Lower lobe of right lung (tissue), 2 donors: ENCODE measurements around the gene CDH5. TPM values are rescaled to one million over a fixed set of nuclear protein-coding genes. Genes with fewer than 3 reads are reported as not detected.

ENCODE experiments used
- ATAC-seq, 2 donors: fragments of 200-7000 bp; cut with Tn5 transposase; one replicate each; pipeline ENCODE4 v1.9.1; 2020 to 2022; ENCODE audit warnings: mild to moderate bottlenecking in 2 of 2, moderate library complexity in 2 of 2
- DNase-seq: peaks from one replicate; pipeline ENCODE4 v3.0.0-alpha.2; 2020
- H3K27ac ChIP-seq: fragments of 200-600 bp; one replicate; pipeline ENCODE4 v1.8.0; 2022
- H3K27me3 ChIP-seq: fragments of 200-600 bp; one replicate; pipeline ENCODE4 v1.8.0; 2022; ENCODE audit warnings: low read depth
- H3K36me3 ChIP-seq: fragments of 200-600 bp; one replicate; pipeline ENCODE4 v1.8.0; 2022; ENCODE audit warnings: mild to moderate bottlenecking
- H3K4me1 ChIP-seq: fragments of 200-600 bp; one replicate; pipeline ENCODE4 v1.8.0; 2022
- H3K4me3 ChIP-seq: fragments of 200-600 bp; one replicate; pipeline ENCODE4 v1.8.0; 2022; ENCODE audit warnings: mild to moderate bottlenecking
- H3K9me3 ChIP-seq: fragments of 200-600 bp; one replicate; pipeline ENCODE4 v1.8.0; 2022
- CTCF ChIP-seq: fragments of 200-600 bp; IDR thresholded peaks from one replicate; pipeline ENCODE4 v1.8.0; 2022; ENCODE audit warnings: antibody characterized with exemption, mild to moderate bottlenecking
- intact Hi-C: fragments of 100-400 bp; cut with DNase I; formaldehyde crosslinking; loops from one replicate; pipeline ENCODE4 v1.11.0; 2022
- total RNA-seq: library from RNA; stranded (reverse); fragmentation: NEBNext Ultra II Directional; extraction: Animal tissue kit (Norgen Biotek cat#: 25700); gene quantifications from one replicate; pipeline ENCODE4 v1.2.1, GENCODE V29; 2021
- donor health status: DM: no; HTN: yes; CAD: no; lungs with severe emphysema.

CDH5 gene
- total RNA-seq, 1 donor from 2014 or later = 128 TPM

- peak overlapping the region; percentile 74 for H3K27ac ChIP-seq
- ATAC-seq (no peak), DNase-seq (no peak)
- no peak for TF ChIP-seq CTCF
- H3K4me3 ChIP-seq = no peak overlapping the region
- peaks cover 63% of the 10 kb centered on the region for H3K4me1 ChIP-seq
- H3K27me3 ChIP-seq = peaks cover 5% of the 10 kb centered on the region
- no peaks in the 10 kb centered on the region for H3K36me3 ChIP-seq
- intact Hi-C loops = no loop called here
- H3K9me3 ChIP-seq = no peaks in the 10 kb centered on the region
These were observed 1.6 kb upstream of the CDH5 start for GRCh38 chr16:66364959-66365306.

- no peak for TF ChIP-seq CTCF
- H3K27ac ChIP-seq = peak overlapping the region; percentile 84
- no peaks in the 10 kb centered on the region for H3K36me3 ChIP-seq
- H3K4me1 ChIP-seq = peaks cover 58% of the 10 kb centered on the region
- ATAC-seq (peak in 1 of 2 donors; percentile 18), DNase-seq (no peak)
- H3K27me3 ChIP-seq = peaks cover 5% of the 10 kb centered on the region
- intact Hi-C loops = no loop called here
- H3K4me3 ChIP-seq = peak overlapping the region; percentile 63
- H3K9me3 ChIP-seq = no peaks in the 10 kb centered on the region
These were observed 840 bp upstream of the CDH5 start for GRCh38 chr16:66365651-66366050.

- no peak for DNase-seq
- Histone ChIP-seq H3K4me1 (peaks cover 43% of the 10 kb centered on the region), H3K36me3 (no peaks in the 10 kb centered on the region), H3K4me3 (peak overlapping the region; percentile 63), H3K9me3 (no peaks in the 10 kb centered on the region), H3K27me3 (peaks cover 5% of the 10 kb centered on the region), H3K27ac (peak overlapping the region; percentile 84)
- intact Hi-C loops = no loop called here
- no peak for TF ChIP-seq CTCF
- no peak for ATAC-seq
These were observed 1.7 kb downstream of the CDH5 start for GRCh38 chr16:66367968-66368891.

GRCh38 chr16:66369055-66369592 is 2.6 kb downstream of the CDH5 start:
- TF ChIP-seq CTCF = no peak
- intact Hi-C loops = no loop called here
- Histone ChIP-seq H3K9me3 (no peaks in the 10 kb centered on the region), H3K27me3 (peaks cover 5% of the 10 kb centered on the region), H3K27ac (peak overlapping the region; percentile 84), H3K36me3 (no peaks in the 10 kb centered on the region), H3K4me1 (peaks cover 42% of the 10 kb centered on the region), H3K4me3 (peak overlapping the region; percentile 63)
- DNase-seq (peak; percentile 69), ATAC-seq (peak; percentile 16 to 28)

- ATAC-seq (no peak), DNase-seq (no peak)
- no peak for TF ChIP-seq CTCF
- H3K27me3 ChIP-seq = peaks cover 1% of the 10 kb centered on the region
- H3K9me3 ChIP-seq = no peaks in the 10 kb centered on the region
- peaks cover 33% of the 10 kb centered on the region for H3K4me1 ChIP-seq
- H3K4me3 ChIP-seq = peak overlapping the region; percentile 63
- no peaks in the 10 kb centered on the region for H3K36me3 ChIP-seq
- intact Hi-C loops = no loop called here
- H3K27ac ChIP-seq = no peak overlapping the region
These were observed 4.5 kb downstream of the CDH5 start for GRCh38 chr16:66370786-66371684.
